ENCODE measurements around the gene MAP2K5.

DNA sequence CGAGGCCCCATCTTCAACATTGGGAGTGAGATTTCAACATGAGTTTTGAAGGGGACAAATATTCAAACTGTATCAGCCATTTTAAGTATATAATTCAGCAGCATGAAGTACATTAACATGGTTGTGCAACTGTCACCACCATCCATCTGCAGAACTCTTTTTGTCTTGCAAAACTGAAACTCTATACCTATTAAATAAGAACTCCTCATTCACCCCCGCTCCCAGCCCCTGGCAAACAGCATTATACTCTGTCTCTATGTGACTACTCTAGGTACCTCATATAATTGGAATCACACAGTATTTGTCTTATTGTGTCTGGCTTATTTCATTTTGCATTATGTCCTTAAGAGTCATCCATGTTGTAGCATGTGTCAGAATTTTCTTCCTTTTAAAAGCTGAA lies 110.1 kb downstream of the MAP2K5 start:
- TF ChIP-seq, protein P1, sequence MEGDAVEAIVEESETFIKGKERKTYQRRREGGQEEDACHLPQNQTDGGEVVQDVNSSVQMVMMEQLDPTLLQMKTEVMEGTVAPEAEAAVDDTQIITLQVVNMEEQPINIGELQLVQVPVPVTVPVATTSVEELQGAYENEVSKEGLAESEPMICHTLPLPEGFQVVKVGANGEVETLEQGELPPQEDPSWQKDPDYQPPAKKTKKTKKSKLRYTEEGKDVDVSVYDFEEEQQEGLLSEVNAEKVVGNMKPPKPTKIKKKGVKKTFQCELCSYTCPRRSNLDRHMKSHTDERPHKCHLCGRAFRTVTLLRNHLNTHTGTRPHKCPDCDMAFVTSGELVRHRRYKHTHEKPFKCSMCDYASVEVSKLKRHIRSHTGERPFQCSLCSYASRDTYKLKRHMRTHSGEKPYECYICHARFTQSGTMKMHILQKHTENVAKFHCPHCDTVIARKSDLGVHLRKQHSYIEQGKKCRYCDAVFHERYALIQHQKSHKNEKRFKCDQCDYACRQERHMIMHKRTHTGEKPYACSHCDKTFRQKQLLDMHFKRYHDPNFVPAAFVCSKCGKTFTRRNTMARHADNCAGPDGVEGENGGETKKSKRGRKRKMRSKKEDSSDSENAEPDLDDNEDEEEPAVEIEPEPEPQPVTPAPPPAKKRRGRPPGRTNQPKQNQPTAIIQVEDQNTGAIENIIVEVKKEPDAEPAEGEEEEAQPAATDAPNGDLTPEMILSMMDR (IDR thresholded peaks at IDR 0.05; ENCODE audit: low read depth, low read length), result no peak
- TF ChIP-seq EZH2phosphoT487 (IDR thresholded peaks at IDR 0.05; ENCODE audit: low read depth), result no peak

All from OCI-LY3 (cell line).